B cell (primary cell): ENCODE measurements around the gene ZFR2.

Experiments used
- CTCF ChIP-seq: fragments of 200-600 bp; IDR thresholded peaks from one replicate; pipeline ENCODE4 v1.8.0; 2022; ENCODE audit warnings: antibody characterized with exemption, mild to moderate bottlenecking
- EZH2 ChIP-seq: IDR thresholded peaks from 2 replicates; pipeline ENCODE4 v1.6.1; 2012; ENCODE audit warnings: borderline replicate concordance, low read depth, mild to moderate bottlenecking, moderate library complexity, low read length; ENCODE audit not compliant: insufficient read depth, poor library complexity, severe bottlenecking

GRCh38 chr19:3788996-3789778 is 79.7 kb downstream of the ZFR2 start:
- no peak for TF ChIP-seq CTCF
- no peak for TF ChIP-seq EZH2
